GM19099 (cell line): ENCODE measurements around the gene EVL.

Source experiments
- POLR2A ChIP-seq: IDR thresholded peaks from 3 replicates; pipeline ENCODE4 v1.6.1; 2011; ENCODE audit warnings: low read depth; ENCODE audit not compliant: insufficient read length; ENCODE audit errors: extremely low read depth

EVL gene

GRCh38 chr14:100065111-100065871 is at the start of gene EVL:
TSS of gene EVL (plus strand) at chr14:100065422. CDS start at chr14:100065501, 79 bp downstream.
- peak; percentile 71 for TF ChIP-seq POLR2A

- TF ChIP-seq POLR2A: no peak
These were observed 47.7 kb upstream of the EVL start for GRCh38 chr14:100017553-100017952.

- no peak for TF ChIP-seq POLR2A
These were observed 47.2 kb upstream of the EVL start for GRCh38 chr14:100018054-100018453.

- TF ChIP-seq POLR2A: no peak
These were observed 46.7 kb upstream of the EVL start for GRCh38 chr14:100018482-100018881.

GRCh38 chr14:100019156-100019744 is 46.0 kb upstream of the EVL start:
- TF ChIP-seq POLR2A: no peak

GRCh38 chr14:100020629-100021028 is 44.6 kb upstream of the EVL start:
- no peak for TF ChIP-seq POLR2A

- no peak for TF ChIP-seq POLR2A
These were observed 42.3 kb upstream of the EVL start for GRCh38 chr14:100022772-100023451.

- no peak for TF ChIP-seq POLR2A
These were observed 40.1 kb upstream of the EVL start for GRCh38 chr14:100025111-100025510.

- TF ChIP-seq POLR2A: no peak
These were observed 37.3 kb upstream of the EVL start for GRCh38 chr14:100027771-100028490.

- TF ChIP-seq POLR2A: no peak
These were observed 36.1 kb upstream of the EVL start for GRCh38 chr14:100028990-100029677.

GRCh38 chr14:100030452-100031153 is 34.6 kb upstream of the EVL start:
- TF ChIP-seq POLR2A: no peak

- TF ChIP-seq POLR2A: no peak
These were observed 33.5 kb upstream of the EVL start for GRCh38 chr14:100031506-100032281.

GRCh38 chr14:100032738-100033137 is 32.5 kb upstream of the EVL start:
- no peak for TF ChIP-seq POLR2A
